Trophoblast cell (in vitro differentiated cells and primary cell): ENCODE measurements around the gene ADRM1.

Experiments used
- DNase-seq, 2 donors: peaks; one replicate each; pipeline ENCODE4 v3.0.0-alpha.2; 2016
- H2AFZ ChIP-seq: 2 replicates; pipeline ENCODE4 v1.6.1; 2013; ENCODE audit warnings: low read length, moderate library complexity, mild to moderate bottlenecking; ENCODE audit not compliant: insufficient read depth, poor library complexity
- H2AK5ac ChIP-seq: 2 replicates; pipeline ENCODE4 v1.6.1; 2013; ENCODE audit warnings: mild to moderate bottlenecking, low read length
- H2BK120ac ChIP-seq: 2 replicates; pipeline ENCODE4 v1.6.1; 2013; ENCODE audit warnings: low read length, mild to moderate bottlenecking, moderate library complexity; ENCODE audit not compliant: insufficient read depth, poor library complexity
- H2BK12ac ChIP-seq: 2 replicates; pipeline ENCODE4 v1.6.1; 2013; ENCODE audit warnings: mild to moderate bottlenecking, low read length, moderate library complexity
- H2BK5ac ChIP-seq: 2 replicates; pipeline ENCODE4 v1.6.1; 2013; ENCODE audit warnings: low read length, low read depth, moderate library complexity, mild to moderate bottlenecking; ENCODE audit not compliant: poor library complexity
- H3K14ac ChIP-seq: 2 replicates; pipeline ENCODE4 v1.6.1; 2013; ENCODE audit warnings: mild to moderate bottlenecking, low read length
- H3K18ac ChIP-seq: 2 replicates; pipeline ENCODE4 v1.6.1; 2013; ENCODE audit warnings: mild to moderate bottlenecking, low read length
- H3K23ac ChIP-seq: 2 replicates; pipeline ENCODE4 v1.6.1; 2013; ENCODE audit warnings: low read length
- H3K27ac ChIP-seq: 2 replicates; pipeline ENCODE4 v1.5.1; 2013; ENCODE audit warnings: low read depth, mild to moderate bottlenecking, inconsistent platforms, low read length, moderate library complexity
- H3K27me3 ChIP-seq: 2 replicates; pipeline ENCODE4 v1.6.1; 2013; ENCODE audit warnings: inconsistent platforms, mild to moderate bottlenecking, low read length, moderate library complexity; ENCODE audit not compliant: insufficient read depth
- H3K36me3 ChIP-seq, 2 experiments: 1 replicate in 1 of 2; 2 replicates in 1 of 2; pipeline ENCODE4 v1.6.1; 2013; ENCODE audit warnings: low read length in 2 of 2, mild to moderate bottlenecking in 2 of 2, moderate library complexity in 1 of 2; ENCODE audit not compliant: insufficient read depth in 2 of 2, control insufficient read depth in 1 of 2
- H3K4ac ChIP-seq: 2 replicates; pipeline ENCODE4 v1.6.1; 2013; ENCODE audit warnings: low read depth, mild to moderate bottlenecking, low read length, moderate library complexity
- H3K4me1 ChIP-seq, 2 experiments: 1 replicate in 1 of 2; 2 replicates in 1 of 2; pipeline ENCODE4 v1.6.1; 2013; ENCODE audit warnings: low read length in 2 of 2, mild to moderate bottlenecking in 2 of 2, moderate library complexity in 1 of 2; ENCODE audit not compliant: insufficient read depth in 2 of 2, control insufficient read depth in 1 of 2
- H3K4me2 ChIP-seq: 2 replicates; pipeline ENCODE4 v1.6.1; 2013; ENCODE audit warnings: inconsistent platforms, mild to moderate bottlenecking, low read length, moderate library complexity
- H3K4me3 ChIP-seq: 2 replicates; pipeline ENCODE4 v1.5.1; 2013; ENCODE audit warnings: mild to moderate bottlenecking, low read depth, low read length, inconsistent platforms
- H3K79me1 ChIP-seq: one replicate; pipeline ENCODE4 v1.6.1; 2013; ENCODE audit warnings: low read length
- H3K79me2 ChIP-seq: 2 replicates; pipeline ENCODE4 v1.6.1; 2013; ENCODE audit warnings: low read length, mild to moderate bottlenecking; ENCODE audit not compliant: control insufficient read depth, insufficient read depth, poor library complexity
- H3K9ac ChIP-seq: 2 replicates; pipeline ENCODE4 v1.6.1; 2013; ENCODE audit warnings: mild to moderate bottlenecking, low read length
- H3K9me3 ChIP-seq: 2 replicates; pipeline ENCODE4 v1.6.1; 2013; ENCODE audit warnings: low read depth, mild to moderate bottlenecking, control low read depth, inconsistent platforms, low read length; ENCODE audit not compliant: insufficient read depth
- H4K12ac ChIP-seq: 2 replicates; pipeline ENCODE4 v1.6.1; 2013; ENCODE audit warnings: low read depth, mild to moderate bottlenecking, low read length, moderate library complexity
- H4K8ac ChIP-seq: 2 replicates; pipeline ENCODE4 v1.6.1; 2013; ENCODE audit warnings: low read depth, mild to moderate bottlenecking, low read length, moderate library complexity
- H4K91ac ChIP-seq: one replicate; pipeline ENCODE4 v1.6.1; 2013; ENCODE audit warnings: low read depth, mild to moderate bottlenecking, low read length, moderate library complexity
- WGBS: extraction: QIAGEN DNeasy Blood & Tissue Kit; methylation state at CpG from one replicate; pipeline ENCODE4 v1.1.7; 2013; ENCODE audit warnings: missing lambda C conversion rate; ENCODE audit not compliant: insufficient read length, insufficient coverage; ENCODE audit errors: extremely low coverage; 5-methylcytosine and 5-hydroxymethylcytosine counted together

The ADRM1 gene

DNA sequence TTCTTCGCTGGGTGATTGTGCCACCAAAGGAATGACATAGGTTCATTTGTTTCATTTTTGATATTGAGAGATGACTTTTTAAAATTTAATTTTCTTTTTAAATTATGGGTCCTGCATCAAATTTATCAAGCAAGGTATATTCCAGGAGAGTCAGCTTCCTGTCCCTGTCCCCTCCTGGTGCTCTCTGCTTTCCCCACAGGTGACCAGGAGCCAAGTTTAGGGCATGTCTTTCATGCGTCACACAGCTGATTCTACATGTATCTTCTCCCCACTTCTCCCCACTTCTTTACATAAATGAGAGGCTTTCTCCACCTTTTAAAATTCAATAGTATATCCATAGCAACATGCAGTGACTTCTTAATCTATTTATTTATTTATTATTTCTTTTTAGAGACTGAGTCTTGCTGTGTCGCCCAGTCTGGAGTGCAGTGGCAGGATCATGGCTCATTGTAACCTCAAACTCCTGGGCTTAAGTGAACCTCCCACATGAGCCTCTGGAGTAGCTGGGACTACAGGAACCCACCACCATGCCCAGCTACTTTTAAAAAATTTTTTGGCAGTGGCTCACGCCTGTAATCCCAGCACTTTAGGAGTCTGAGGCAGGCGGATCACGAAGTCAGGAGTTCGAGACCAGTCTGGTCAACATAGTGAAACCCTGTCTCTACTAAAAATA lies 34.4 kb upstream of the ADRM1 start:
- Histone ChIP-seq H3K4me1 (peaks cover 17 to 21% of the 10 kb centered on the region in 2 experiments), H2AFZ (no peak overlapping the region), H3K4me2 (no peak overlapping the region), H3K9me3 (peaks cover 5% of the 10 kb centered on the region), H3K18ac (no peak overlapping the region), H3K4ac (no peak overlapping the region), H4K8ac (no peak overlapping the region), H3K27ac (no peak overlapping the region), H3K23ac (no peak overlapping the region), H3K79me2 (peaks cover 4% of the 10 kb centered on the region), H3K79me1 (peaks cover 11% of the 10 kb centered on the region), H3K36me3 (peaks cover 48 to 51% of the 10 kb centered on the region in 2 experiments), H3K9ac (no peak overlapping the region), H2AK5ac (no peak overlapping the region), H3K4me3 (no peak overlapping the region), H2BK5ac (no peak overlapping the region), H3K27me3 (no peaks in the 10 kb centered on the region), H3K14ac (no peak overlapping the region), H4K12ac (no peak overlapping the region), H2BK12ac (no peak overlapping the region), H4K91ac (no peak overlapping the region), H2BK120ac (peak overlapping the region; percentile 9)
- WGBS, result no CpG with 5 or more reads among the region's 7 CpGs
- no peak for DNase-seq

DNA sequence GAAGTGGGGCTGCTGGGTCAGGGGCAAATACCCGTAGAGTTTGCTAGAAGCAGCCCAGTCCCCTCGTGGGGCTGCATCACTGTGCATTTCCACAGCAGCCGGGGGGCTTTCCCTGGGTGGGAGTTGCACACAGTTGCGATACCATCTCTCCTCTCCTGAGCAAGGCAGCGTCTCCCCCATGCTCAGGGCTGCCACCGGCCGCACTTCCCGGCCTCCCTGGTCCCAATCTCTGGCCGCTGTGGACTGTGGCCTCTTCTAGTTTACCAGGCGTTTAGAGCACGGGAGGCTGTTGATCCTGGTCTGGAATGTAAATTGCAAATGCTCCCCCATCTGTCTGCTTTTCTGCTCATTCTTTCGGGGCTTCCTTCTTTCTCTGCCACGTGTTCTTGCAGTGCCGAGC lies 33.4 kb upstream of the ADRM1 start:
- peak overlapping the region; percentile 1 for H2BK12ac ChIP-seq
- H3K9ac ChIP-seq, result peak overlapping the region; percentile 49
- peak overlapping the region; percentile 48 for H4K8ac ChIP-seq
- H3K4me2 ChIP-seq, result no peak overlapping the region
- H2AK5ac ChIP-seq, result no peak overlapping the region
- peak overlapping the region; percentile 23 for H3K18ac ChIP-seq
- H3K4me1 ChIP-seq, result peaks cover 17 to 21% of the 10 kb centered on the region in 2 experiments
- H3K9me3 ChIP-seq, result peaks cover 3% of the 10 kb centered on the region
- no peak overlapping the region for H3K23ac ChIP-seq
- H2AFZ ChIP-seq, result no peak overlapping the region
- no peak overlapping the region for H2BK5ac ChIP-seq
- H3K27me3 ChIP-seq, result no peaks in the 10 kb centered on the region
- H4K12ac ChIP-seq, result peak overlapping the region; percentile 49
- H3K27ac ChIP-seq, result peak overlapping the region; percentile 15
- H3K79me2 ChIP-seq, result peaks cover 4% of the 10 kb centered on the region
- H3K4me3 ChIP-seq, result no peak overlapping the region
- peaks cover 11% of the 10 kb centered on the region for H3K79me1 ChIP-seq
- H3K14ac ChIP-seq, result peak overlapping the region; percentile 46
- no peak for DNase-seq
- no peak overlapping the region for H3K4ac ChIP-seq
- peaks cover 50 to 53% of the 10 kb centered on the region in 2 experiments for H3K36me3 ChIP-seq
- H4K91ac ChIP-seq, result peak overlapping the region; percentile 21
- no CpG with 5 or more reads among the region's 14 CpGs for WGBS
- H2BK120ac ChIP-seq, result no peak overlapping the region

DNA sequence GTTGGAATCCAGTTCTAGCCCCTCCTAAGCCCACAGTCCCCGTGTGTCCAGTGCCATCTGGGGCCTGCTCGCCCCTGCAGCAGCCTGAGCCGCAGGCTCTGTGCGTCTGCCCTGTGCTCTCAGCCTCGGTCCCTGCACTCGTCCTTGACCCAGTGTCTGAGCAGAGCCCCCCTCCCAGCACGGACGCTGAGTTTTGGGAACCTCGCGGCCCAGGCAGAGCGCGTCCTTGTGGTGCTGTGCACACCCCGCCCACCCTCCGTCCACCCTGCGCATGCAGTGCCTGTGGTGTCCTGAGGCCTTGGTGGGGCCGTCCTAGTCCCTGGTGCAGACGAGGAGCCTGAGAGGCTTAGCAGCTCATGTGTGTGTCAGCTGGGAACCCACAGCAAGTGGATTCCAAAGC lies 32.9 kb upstream of the ADRM1 start:
- H2BK120ac ChIP-seq, result peak overlapping the region; percentile 8
- H3K36me3 ChIP-seq, result peaks cover 48 to 50% of the 10 kb centered on the region in 2 experiments
- H3K79me2 ChIP-seq, result peaks cover 4% of the 10 kb centered on the region
- H3K18ac ChIP-seq, result peak overlapping the region; percentile 31
- no peak overlapping the region for H3K4me3 ChIP-seq
- peaks cover 17 to 21% of the 10 kb centered on the region in 2 experiments for H3K4me1 ChIP-seq
- peak overlapping the region; percentile 57 for H3K14ac ChIP-seq
- H3K9ac ChIP-seq, result no peak overlapping the region
- H2BK12ac ChIP-seq, result peak overlapping the region; percentile 47
- no peak overlapping the region for H3K4ac ChIP-seq
- peaks cover 11% of the 10 kb centered on the region for H3K79me1 ChIP-seq
- H3K23ac ChIP-seq, result no peak overlapping the region
- peak overlapping the region; percentile 48 for H4K8ac ChIP-seq
- H3K27me3 ChIP-seq, result no peaks in the 10 kb centered on the region
- H4K12ac ChIP-seq, result peak overlapping the region; percentile 2
- no peak overlapping the region for H2AFZ ChIP-seq
- peak overlapping the region; percentile 31 for H2AK5ac ChIP-seq
- no peak overlapping the region for H3K4me2 ChIP-seq
- no peak overlapping the region for H3K27ac ChIP-seq
- H4K91ac ChIP-seq, result peak overlapping the region; percentile 69
- no peak overlapping the region for H2BK5ac ChIP-seq
- peaks cover 3% of the 10 kb centered on the region for H3K9me3 ChIP-seq
- WGBS, result no CpG with 5 or more reads among the region's 17 CpGs
- no peak for DNase-seq

DNA sequence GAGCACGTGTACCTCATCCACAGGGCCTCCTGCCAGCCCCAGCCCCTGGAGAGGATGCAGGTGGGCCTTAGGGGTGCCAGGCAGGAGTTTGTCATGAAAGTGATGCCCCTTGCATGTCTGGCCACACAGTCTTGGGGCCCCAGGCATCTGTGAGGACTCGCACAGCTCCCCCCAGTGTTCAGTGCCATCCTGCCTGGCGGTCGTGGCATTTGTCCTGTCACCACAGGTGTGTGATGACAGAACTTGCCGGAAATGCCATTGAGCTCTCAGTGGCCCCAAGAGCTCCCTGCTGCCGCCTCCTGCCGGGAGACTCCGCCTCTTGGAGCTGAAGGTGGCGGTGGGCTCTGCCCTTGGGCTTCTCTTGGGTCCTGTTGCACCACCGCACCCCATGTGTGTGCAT lies 30.6 kb upstream of the ADRM1 start:
- H3K14ac ChIP-seq, result no peak overlapping the region

More for the DNA sequence above, 30.6 kb upstream of the ADRM1 start:
- no peak overlapping the region for H3K27ac ChIP-seq
- no peak overlapping the region for H4K91ac ChIP-seq
- H3K4ac ChIP-seq, result no peak overlapping the region
- H3K18ac ChIP-seq, result no peak overlapping the region
- H2AFZ ChIP-seq, result no peak overlapping the region
- WGBS, result no CpG with 5 or more reads among the region's 10 CpGs
- no peak overlapping the region for H2BK12ac ChIP-seq
- H2AK5ac ChIP-seq, result no peak overlapping the region
- no peak overlapping the region for H2BK120ac ChIP-seq
- no peak overlapping the region for H3K9ac ChIP-seq
- H3K79me1 ChIP-seq, result peaks cover 11% of the 10 kb centered on the region
- H3K79me2 ChIP-seq, result peaks cover 4% of the 10 kb centered on the region
- DNase-seq, result no peak
- no peak overlapping the region for H3K23ac ChIP-seq
- H3K4me1 ChIP-seq, result peaks cover 12 to 13% of the 10 kb centered on the region in 2 experiments
- no peaks in the 10 kb centered on the region for H3K27me3 ChIP-seq
- H2BK5ac ChIP-seq, result no peak overlapping the region
- H3K4me2 ChIP-seq, result no peak overlapping the region
- H4K12ac ChIP-seq, result no peak overlapping the region
- H3K4me3 ChIP-seq, result no peak overlapping the region
- peaks cover 40 to 46% of the 10 kb centered on the region in 2 experiments for H3K36me3 ChIP-seq
- no peaks in the 10 kb centered on the region for H3K9me3 ChIP-seq
- H4K8ac ChIP-seq, result no peak overlapping the region
